CD14-positive monocyte (primary cell): ENCODE data around the gene RPL37. TPM values are rescaled to one million over a fixed set of nuclear protein-coding genes. Genes with fewer than 3 reads are reported as not detected.
"Not testable (repeated sequence)": the region's sequence is repeated elsewhere in the genome, so short reads cannot be mapped to it uniquely, and the experiment has no call there.

Experiments
- DNase-seq, 3 donors: peaks; one replicate each; pipeline ENCODE4 v3.0.0-alpha.2; 2011 to 2022
- H2AFZ ChIP-seq: 2 replicates; pipeline ENCODE4 v1.6.0; 2012; ENCODE audit warnings: mild to moderate bottlenecking, low read depth, low read length, inconsistent platforms; ENCODE audit not compliant: insufficient read depth, poor library complexity, severe bottlenecking
- H3K27ac ChIP-seq, 2 donors: 1 replicate in 1 of 2; 2 replicates in 1 of 2; pipeline ENCODE4 v1.5.1; 2012 to 2013; ENCODE audit warnings: low read length in 2 of 2, control low read depth in 1 of 2, inconsistent platforms in 1 of 2, low read depth in 1 of 2, mild to moderate bottlenecking in 1 of 2
- H3K27me3 ChIP-seq, 2 donors: one replicate each; pipeline versions ENCODE4 v1.6.0 to v1.6.1; 2011 to 2013; ENCODE audit warnings: low read length in 2 of 2; ENCODE audit not compliant: control insufficient read depth in 2 of 2, insufficient read depth in 2 of 2
- H3K36me3 ChIP-seq, 2 donors: replicated peaks in 1 of 2; 1 replicate in 1 of 2; 2 replicates in 1 of 2; pipeline versions ENCODE4 v1.5.1 to v1.6.1; 2012 to 2013; ENCODE audit warnings: low read length in 2 of 2, control low read depth in 1 of 2, inconsistent platforms in 1 of 2, mild to moderate bottlenecking in 1 of 2; ENCODE audit not compliant: insufficient read depth in 2 of 2, control insufficient read depth in 1 of 2
- H3K4me1 ChIP-seq, 2 donors: 1 replicate in 1 of 2; 2 replicates in 1 of 2; pipeline versions ENCODE4 v1.5.1 to v1.6.1; 2012 to 2013; ENCODE audit warnings: low read length in 2 of 2, control low read depth in 1 of 2, inconsistent platforms in 1 of 2, mild to moderate bottlenecking in 1 of 2, moderate library complexity in 1 of 2; ENCODE audit not compliant: insufficient read depth in 2 of 2, control insufficient read depth in 1 of 2
- H3K4me2 ChIP-seq: replicated peaks from 2 replicates; pipeline ENCODE3; 2012; ENCODE audit warnings: low read length, moderate library complexity, mild to moderate bottlenecking; ENCODE audit not compliant: poor library complexity, severe bottlenecking; ENCODE audit errors: extremely low read depth
- H3K4me3 ChIP-seq, 3 experiments: fragments of 200-600 bp in 1 of 3; sonication (generic) in 1 of 3; replicated peaks in 1 of 3; 1 replicate in 2 of 3; 2 replicates in 1 of 3; pipeline ENCODE4 v1.5.1; 2011 to 2013; ENCODE audit warnings: low read length in 3 of 3, mild to moderate bottlenecking in 3 of 3, control low read depth in 2 of 3, low read depth in 2 of 3, inconsistent platforms in 1 of 3, moderate library complexity in 1 of 3
- H3K79me2 ChIP-seq: 2 replicates; pipeline ENCODE4 v1.6.0; 2012; ENCODE audit warnings: mild to moderate bottlenecking, control low read depth, inconsistent platforms, low read length, moderate library complexity; ENCODE audit not compliant: insufficient read depth
- H3K9ac ChIP-seq: 2 replicates; pipeline ENCODE4 v1.6.0; 2017; ENCODE audit warnings: low read length, mild to moderate bottlenecking; ENCODE audit not compliant: insufficient read depth, poor library complexity, severe bottlenecking
- H3K9me3 ChIP-seq, 2 donors: replicated peaks in 1 of 2; 1 replicate in 1 of 2; 2 replicates in 1 of 2; pipeline versions ENCODE4 v1.5.1 to v1.6.1; 2012 to 2013; ENCODE audit warnings: low read length in 2 of 2, control low read depth in 1 of 2; ENCODE audit not compliant: control insufficient read depth in 1 of 2, insufficient read depth in 1 of 2
- H4K20me1 ChIP-seq: 2 replicates; pipeline ENCODE4 v1.6.0; 2012; ENCODE audit warnings: mild to moderate bottlenecking, low read length, control low read depth, moderate library complexity; ENCODE audit not compliant: insufficient read depth
- H3K27ac Mint-ChIP-seq, 7 donors: one replicate each; pipeline ENCODE4 v1.8.0; 2020; ENCODE audit warnings: mild to moderate bottlenecking in 7 of 7, mixed read lengths in 7 of 7, moderate library complexity in 6 of 7, inconsistent platforms in 2 of 7
- H3K27me3 Mint-ChIP-seq, 3 donors: one replicate each; pipeline ENCODE4 v1.8.0; 2021 to 2022; ENCODE audit warnings: low read depth in 3 of 3, mild to moderate bottlenecking in 3 of 3, mixed read lengths in 3 of 3, moderate library complexity in 3 of 3, inconsistent platforms in 1 of 3
- H3K36me3 Mint-ChIP-seq, 2 donors: one replicate each; pipeline ENCODE4 v1.8.0; 2020; ENCODE audit warnings: mixed read lengths in 2 of 2, inconsistent platforms in 1 of 2, mild to moderate bottlenecking in 1 of 2
- H3K4me1 Mint-ChIP-seq: one replicate; pipeline ENCODE4 v1.8.0; 2020; ENCODE audit warnings: mild to moderate bottlenecking, mixed read lengths
- H3K4me3 Mint-ChIP-seq, 2 donors: one replicate each; pipeline ENCODE4 v1.8.0; 2020; ENCODE audit warnings: mild to moderate bottlenecking in 2 of 2, mixed read lengths in 2 of 2, moderate library complexity in 1 of 2
- H3K9me3 Mint-ChIP-seq, 7 donors: one replicate each; pipeline ENCODE4 v1.8.0; 2020 to 2022; ENCODE audit warnings: mixed read lengths in 7 of 7, mild to moderate bottlenecking in 6 of 7, moderate library complexity in 6 of 7, inconsistent platforms in 2 of 7
- WGBS: methylation state at CpG from one replicate; pipeline ENCODE4 v1.1.5; 2013; ENCODE audit warnings: missing lambda C conversion rate; ENCODE audit not compliant: insufficient coverage; 5-methylcytosine and 5-hydroxymethylcytosine counted together
- intact Hi-C, 2 donors: fragments of 100-400 bp; cut with micrococcal nuclease; formaldehyde crosslinking; loops; one replicate each; pipeline versions ENCODE4 v1.15.0 to v1.15.1; 2023
- polyA plus RNA-seq, 3 donors: library from polyadenylated mRNA; depleted of rRNA in 1 of 3; unstranded in 2 of 3; stranded (reverse) in 1 of 3; fragments of 300-500 nt in 2 of 3; fragments of >200 nt in 1 of 3; fragmentation: Illumina TruSeq in 2 of 3; gene quantifications; 1 replicate in 2 of 3; 2 replicates in 1 of 3; pipeline ENCODE4 v1.2.3, GENCODE V29; 2012 to 2021
- TF ChIP-seq, protein P1 (sequence below): fragments of 200-600 bp; IDR thresholded peaks from one replicate; pipeline ENCODE4 v1.8.0; 2022; ENCODE audit warnings: antibody characterized with exemption, mild to moderate bottlenecking

The RPL37 gene
- polyA plus RNA-seq, 3 donors, result 87.9 to 813 (median 738) TPM

DNA sequence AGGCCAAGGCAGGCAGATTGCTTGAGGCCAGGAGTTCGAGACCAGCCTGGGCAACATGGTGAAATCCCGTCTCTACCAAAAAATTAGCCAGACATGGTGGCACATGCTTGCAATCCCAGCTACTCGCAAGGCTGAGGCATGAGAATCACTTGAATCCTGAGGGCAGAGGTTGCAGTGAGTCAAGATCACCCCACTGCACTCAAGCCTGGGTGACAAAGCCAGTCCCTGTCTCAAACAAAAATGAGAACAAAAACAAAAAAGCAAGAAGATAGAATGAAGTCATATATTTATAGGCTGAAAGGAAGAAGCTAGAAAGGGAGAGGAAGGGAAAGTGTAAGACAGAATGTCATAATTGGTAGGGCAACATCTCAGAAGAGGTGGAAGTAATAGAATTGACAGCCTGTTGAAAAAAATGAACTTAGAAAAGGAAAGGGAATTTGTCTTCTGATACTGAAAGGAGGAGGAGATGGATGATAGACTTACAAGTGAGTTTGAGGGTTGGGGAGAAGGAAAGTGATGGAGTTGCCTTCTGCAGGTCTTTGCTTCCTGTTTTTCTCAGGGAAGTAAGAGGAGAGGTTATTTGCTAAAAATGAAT, 38.4 kb upstream of the RPL37 start:
- H3K36me3 ChIP-seq, result no peaks in the 10 kb centered on the region
- peak overlapping the region in 2 of 7 donors; percentile 13 to 86 for H3K27ac Mint-ChIP-seq
- no peaks in the 10 kb centered on the region for H4K20me1 ChIP-seq
- TF ChIP-seq, protein P1, sequence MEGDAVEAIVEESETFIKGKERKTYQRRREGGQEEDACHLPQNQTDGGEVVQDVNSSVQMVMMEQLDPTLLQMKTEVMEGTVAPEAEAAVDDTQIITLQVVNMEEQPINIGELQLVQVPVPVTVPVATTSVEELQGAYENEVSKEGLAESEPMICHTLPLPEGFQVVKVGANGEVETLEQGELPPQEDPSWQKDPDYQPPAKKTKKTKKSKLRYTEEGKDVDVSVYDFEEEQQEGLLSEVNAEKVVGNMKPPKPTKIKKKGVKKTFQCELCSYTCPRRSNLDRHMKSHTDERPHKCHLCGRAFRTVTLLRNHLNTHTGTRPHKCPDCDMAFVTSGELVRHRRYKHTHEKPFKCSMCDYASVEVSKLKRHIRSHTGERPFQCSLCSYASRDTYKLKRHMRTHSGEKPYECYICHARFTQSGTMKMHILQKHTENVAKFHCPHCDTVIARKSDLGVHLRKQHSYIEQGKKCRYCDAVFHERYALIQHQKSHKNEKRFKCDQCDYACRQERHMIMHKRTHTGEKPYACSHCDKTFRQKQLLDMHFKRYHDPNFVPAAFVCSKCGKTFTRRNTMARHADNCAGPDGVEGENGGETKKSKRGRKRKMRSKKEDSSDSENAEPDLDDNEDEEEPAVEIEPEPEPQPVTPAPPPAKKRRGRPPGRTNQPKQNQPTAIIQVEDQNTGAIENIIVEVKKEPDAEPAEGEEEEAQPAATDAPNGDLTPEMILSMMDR, result no peak
- H3K79me2 ChIP-seq, result no peaks in the 10 kb centered on the region
- intact Hi-C loops, result loop anchor here in 1 of 2 donors (10.0 kb wide), 1 partner anchor 1159 kb away; no protein-coding TSS in a partner anchor
- H3K4me1 Mint-ChIP-seq, result peaks cover 6% of the 10 kb centered on the region
- no peaks in the 10 kb centered on the region for H3K4me1 ChIP-seq
- H3K27me3 ChIP-seq, result no peaks in the 10 kb centered on the region
- peaks cover 3 to 12% (median 6%) of the 10 kb centered on the region in 7 donors for H3K9me3 Mint-ChIP-seq
- H3K9ac ChIP-seq, result no peak overlapping the region
- H3K9me3 ChIP-seq, result peaks cover 3 to 6% of the 10 kb centered on the region in 2 donors
- H3K4me3 ChIP-seq, result no peak overlapping the region
- DNase-seq, result no peak
- no peak overlapping the region for H3K27ac ChIP-seq
- peaks cover 0 to 3% (median 0%) of the 10 kb centered on the region in 3 donors for H3K27me3 Mint-ChIP-seq
- H3K4me3 Mint-ChIP-seq, result no peak overlapping the region
- no peak overlapping the region for H3K4me2 ChIP-seq
- WGBS, result 95% methylated on average over 3 of the region's 3 CpGs
- H3K36me3 Mint-ChIP-seq, result no peaks in the 10 kb centered on the region
- H2AFZ ChIP-seq, result no peak overlapping the region

GRCh38 chr5:40872253-40872652, 37.2 kb upstream of the RPL37 start:
- not testable (repeated sequence) for H3K79me2 ChIP-seq, H3K4me1 Mint-ChIP-seq, DNase-seq, H3K36me3 ChIP-seq, H2AFZ ChIP-seq, H3K4me3 Mint-ChIP-seq, H3K4me2 ChIP-seq, H3K27me3 ChIP-seq, H3K9me3 ChIP-seq, H3K9ac ChIP-seq, H3K4me1 ChIP-seq, H4K20me1 ChIP-seq, H3K9me3 Mint-ChIP-seq, H3K4me3 ChIP-seq, H3K27ac Mint-ChIP-seq, H3K36me3 Mint-ChIP-seq, H3K27ac ChIP-seq, H3K27me3 Mint-ChIP-seq
- intact Hi-C loops, result loop anchor here in 1 of 2 donors (10.0 kb wide), 1 partner anchor 1157 kb away; no protein-coding TSS in a partner anchor
- 92% methylated on average over 3 of the region's 8 CpGs for WGBS
